Measurements from ENCODE around the gene GID8.

GRCh38 chr20:62897666-62898065 is 40.3 kb upstream of the GID8 start:
- TF ChIP-seq CTCF (conservative IDR thresholded peaks at IDR 0.05; ENCODE audit: low read depth in 2 of 2) = no peak
- no peak for TF ChIP-seq JUNB (IDR thresholded peaks at IDR 0.05; ENCODE audit: unreplicated experiment)

Measured in GM23338 (cell line).